ENCODE results near the gene CLNK.

CLNK gene, protein sequence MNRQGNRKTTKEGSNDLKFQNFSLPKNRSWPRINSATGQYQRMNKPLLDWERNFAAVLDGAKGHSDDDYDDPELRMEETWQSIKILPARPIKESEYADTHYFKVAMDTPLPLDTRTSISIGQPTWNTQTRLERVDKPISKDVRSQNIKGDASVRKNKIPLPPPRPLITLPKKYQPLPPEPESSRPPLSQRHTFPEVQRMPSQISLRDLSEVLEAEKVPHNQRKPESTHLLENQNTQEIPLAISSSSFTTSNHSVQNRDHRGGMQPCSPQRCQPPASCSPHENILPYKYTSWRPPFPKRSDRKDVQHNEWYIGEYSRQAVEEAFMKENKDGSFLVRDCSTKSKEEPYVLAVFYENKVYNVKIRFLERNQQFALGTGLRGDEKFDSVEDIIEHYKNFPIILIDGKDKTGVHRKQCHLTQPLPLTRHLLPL

DNA sequence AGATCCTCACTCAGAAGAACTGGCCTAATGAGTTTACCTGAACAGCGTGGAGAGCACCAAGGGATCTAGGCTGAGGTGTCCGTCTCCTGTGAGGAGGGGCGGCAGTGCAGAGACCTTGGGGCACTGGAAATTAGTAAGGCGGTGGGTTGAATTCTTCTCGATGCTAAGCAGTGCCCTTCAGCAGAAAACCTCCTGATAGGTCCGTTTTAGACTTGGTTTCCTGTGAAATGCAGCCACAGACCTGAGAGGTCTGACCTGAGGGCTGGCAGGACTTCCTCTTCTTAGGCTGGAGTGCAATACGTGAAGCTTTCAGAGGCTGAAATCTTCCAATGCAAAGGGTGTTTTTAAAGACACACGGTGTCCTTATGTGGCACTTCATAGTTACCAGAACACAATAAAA lies at the start of gene CLNK:
Gene CLNK (minus strand): TSS at position 138 of the 400 bp plus-strand sequence. CDS start 16,899 bp downstream, outside the sequence.
- DNase-seq = no peak
- intact Hi-C loops (cut with DNase I; ENCODE audit: low total_unique reads) = no loop called here
- Histone ChIP-seq H3K27me3 (no peaks in the 10 kb centered on the region), H3K27ac (no peak within 1 kb of the TSS), H3K4me1 (no peaks in the 10 kb centered on the region), H3K4me3 (no peak within 1 kb of the TSS), H3K36me3 (no peaks in the 10 kb centered on the region), H3K9me3 (no peaks in the 10 kb centered on the region)
- TF ChIP-seq, protein P1, sequence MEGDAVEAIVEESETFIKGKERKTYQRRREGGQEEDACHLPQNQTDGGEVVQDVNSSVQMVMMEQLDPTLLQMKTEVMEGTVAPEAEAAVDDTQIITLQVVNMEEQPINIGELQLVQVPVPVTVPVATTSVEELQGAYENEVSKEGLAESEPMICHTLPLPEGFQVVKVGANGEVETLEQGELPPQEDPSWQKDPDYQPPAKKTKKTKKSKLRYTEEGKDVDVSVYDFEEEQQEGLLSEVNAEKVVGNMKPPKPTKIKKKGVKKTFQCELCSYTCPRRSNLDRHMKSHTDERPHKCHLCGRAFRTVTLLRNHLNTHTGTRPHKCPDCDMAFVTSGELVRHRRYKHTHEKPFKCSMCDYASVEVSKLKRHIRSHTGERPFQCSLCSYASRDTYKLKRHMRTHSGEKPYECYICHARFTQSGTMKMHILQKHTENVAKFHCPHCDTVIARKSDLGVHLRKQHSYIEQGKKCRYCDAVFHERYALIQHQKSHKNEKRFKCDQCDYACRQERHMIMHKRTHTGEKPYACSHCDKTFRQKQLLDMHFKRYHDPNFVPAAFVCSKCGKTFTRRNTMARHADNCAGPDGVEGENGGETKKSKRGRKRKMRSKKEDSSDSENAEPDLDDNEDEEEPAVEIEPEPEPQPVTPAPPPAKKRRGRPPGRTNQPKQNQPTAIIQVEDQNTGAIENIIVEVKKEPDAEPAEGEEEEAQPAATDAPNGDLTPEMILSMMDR (IDR thresholded peaks at IDR 0.05) = no peak

DNA sequence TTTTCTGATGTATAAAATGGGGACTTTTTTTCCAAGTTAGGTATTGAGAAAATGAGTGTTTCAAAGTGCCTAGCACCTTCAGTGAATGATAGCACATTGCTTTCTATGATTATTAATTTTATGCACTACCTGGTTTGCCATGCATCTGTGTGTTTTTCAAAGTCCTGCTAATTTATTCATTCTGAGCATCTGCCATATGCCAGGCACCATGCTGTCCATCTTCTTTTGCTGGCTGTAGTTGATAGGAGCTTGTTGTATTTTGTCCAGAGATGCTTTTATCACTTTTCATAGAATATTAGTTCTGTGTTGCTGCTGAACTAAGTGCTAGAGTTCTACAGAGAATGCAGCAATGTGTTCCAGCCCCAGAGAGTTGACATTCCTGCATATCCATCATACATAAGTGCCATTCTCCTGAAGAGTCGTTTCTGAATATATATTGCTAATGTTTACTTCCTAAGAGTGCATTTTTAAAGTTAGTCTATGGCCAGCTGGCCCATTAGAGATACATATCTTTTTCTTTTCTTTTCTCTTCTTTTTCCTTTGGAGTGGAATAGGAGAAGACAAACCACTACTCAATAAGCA lies 49.0 kb upstream of the CLNK start:
- TF ChIP-seq, protein P1 (IDR thresholded peaks at IDR 0.05) = no peak
- no peak overlapping the region for H3K27ac ChIP-seq
- no peak for DNase-seq
- intact Hi-C loops (cut with DNase I; ENCODE audit: low total_unique reads) = no loop called here
- H3K4me3 ChIP-seq = no peak overlapping the region
- no peaks in the 10 kb centered on the region for H3K9me3 ChIP-seq
- no peaks in the 10 kb centered on the region for H3K27me3 ChIP-seq
- H3K36me3 ChIP-seq = no peaks in the 10 kb centered on the region
- H3K4me1 ChIP-seq = no peaks in the 10 kb centered on the region

DNA sequence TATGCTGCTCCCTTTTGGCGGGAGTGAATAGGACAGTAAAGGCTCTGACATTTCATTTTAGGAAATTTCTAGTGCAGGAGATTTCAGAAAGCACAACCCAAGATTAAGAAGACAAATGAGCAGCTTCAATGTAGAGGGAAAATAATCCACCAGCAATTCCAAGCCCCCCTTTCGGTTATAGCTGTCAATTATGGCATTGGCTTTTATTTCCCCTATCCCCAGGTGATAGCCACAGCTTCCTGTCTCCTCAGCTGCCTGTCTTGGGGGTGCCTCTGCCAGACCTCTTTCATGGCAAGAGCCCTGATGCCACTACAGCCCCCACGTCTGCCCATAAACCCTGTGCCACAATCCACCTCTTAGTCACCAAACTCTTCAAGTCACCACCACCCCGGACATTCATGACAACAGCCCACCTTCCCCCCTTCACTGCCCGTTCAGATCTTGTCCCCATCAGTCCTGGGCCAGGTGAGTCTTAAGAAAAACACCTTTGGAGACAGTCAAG lies 48.4 kb upstream of the CLNK start:
- Histone ChIP-seq H3K27ac (no peak overlapping the region), H3K9me3 (no peaks in the 10 kb centered on the region)

DNA sequence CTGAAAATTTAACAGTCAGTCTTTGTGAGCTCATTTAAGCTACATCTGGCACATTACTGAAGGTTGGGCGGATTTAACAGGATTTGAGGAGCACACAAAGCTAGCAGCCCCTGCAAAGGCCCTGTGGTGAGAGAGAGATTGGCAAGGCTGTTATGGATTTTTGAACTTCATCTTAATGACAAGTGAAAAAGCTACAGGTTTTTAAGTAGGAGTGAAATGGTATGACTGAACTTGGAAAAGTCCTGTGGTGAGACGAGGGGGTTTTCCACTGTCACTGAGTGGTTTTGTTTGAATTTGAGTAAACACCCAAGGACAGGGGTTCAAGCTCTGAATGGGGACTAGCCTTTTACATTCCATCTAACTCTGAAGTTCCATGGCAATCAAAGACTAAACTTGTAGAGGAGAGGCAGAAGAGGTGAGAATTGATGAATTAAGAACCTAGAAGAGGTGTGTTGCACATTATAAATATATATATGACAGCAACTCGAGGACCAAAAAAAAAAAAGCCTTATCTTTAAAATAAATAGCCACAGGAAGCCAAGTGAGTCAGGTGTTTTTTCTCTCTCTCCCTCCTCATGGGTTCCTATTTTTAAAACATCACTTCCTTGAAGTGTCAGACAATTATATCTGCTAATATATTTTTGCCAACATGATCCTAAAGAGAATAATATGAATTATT lies 47.8 kb upstream of the CLNK start:
- no peaks in the 10 kb centered on the region for H3K4me1 ChIP-seq
- no peak for DNase-seq
- no peaks in the 10 kb centered on the region for H3K36me3 ChIP-seq
- TF ChIP-seq, protein P1 (IDR thresholded peaks at IDR 0.05) = no peak
- intact Hi-C loops (cut with DNase I; ENCODE audit: low total_unique reads) = no loop called here
- no peak overlapping the region for H3K4me3 ChIP-seq
- no peak overlapping the region for H3K27ac ChIP-seq
- H3K9me3 ChIP-seq = no peaks in the 10 kb centered on the region
- no peaks in the 10 kb centered on the region for H3K27me3 ChIP-seq

More for the DNA sequence above, 48.4 kb upstream of the CLNK start:
- Histone ChIP-seq H3K36me3 (no peaks in the 10 kb centered on the region), H3K4me1 (no peaks in the 10 kb centered on the region), H3K27me3 (no peaks in the 10 kb centered on the region), H3K4me3 (no peak overlapping the region)
- intact Hi-C loops (cut with DNase I; ENCODE audit: low total_unique reads) = no loop called here
- TF ChIP-seq, protein P1 (IDR thresholded peaks at IDR 0.05) = no peak
- no peak for DNase-seq

DNA sequence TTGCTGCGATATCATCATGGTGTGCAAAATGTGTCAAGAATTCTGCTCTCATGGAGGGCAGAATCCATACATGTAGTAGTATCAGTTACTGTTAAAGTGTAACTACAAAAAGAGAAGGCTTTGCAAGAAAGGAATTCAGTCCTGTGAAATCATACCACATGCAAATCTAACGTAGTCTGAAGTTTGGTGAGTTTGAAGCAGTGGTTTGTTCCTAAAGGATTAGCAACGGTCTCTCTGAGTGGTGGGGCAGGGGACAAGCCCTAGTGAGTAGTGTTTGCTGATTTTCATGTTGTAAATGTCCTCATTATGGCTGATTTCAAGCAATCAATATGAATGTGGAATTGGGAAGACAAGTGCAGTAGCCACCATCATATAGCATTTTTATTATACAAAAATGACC lies 47.1 kb upstream of the CLNK start:
- Histone ChIP-seq H3K27me3 (no peaks in the 10 kb centered on the region), H3K9me3 (no peaks in the 10 kb centered on the region), H3K4me1 (no peaks in the 10 kb centered on the region), H3K36me3 (no peaks in the 10 kb centered on the region), H3K4me3 (no peak overlapping the region), H3K27ac (no peak overlapping the region)
- TF ChIP-seq, protein P1 (IDR thresholded peaks at IDR 0.05) = no peak
- intact Hi-C loops (cut with DNase I; ENCODE audit: low total_unique reads) = no loop called here
- DNase-seq = no peak

Measured in tibial artery (tissue), 4 donors.